ENCODE data around the gene SORCS1. TPM values are rescaled to one million over a fixed set of nuclear protein-coding genes. Genes with fewer than 3 reads are reported as not detected.

The SORCS1 gene
- total RNA-seq, 1 experiment from 2014 or later: not detected

- ChIA-PET POLR2A (interaction anchor here (0.5 kb wide), 1 partner anchor 17 kb away, joined by 3 read pairs; no protein-coding TSS in a partner anchor), CTCF (no interaction called here), RAD21 (ENCODE audit: low non-redundant PET in 1 of 2, low total read pairs in 2 of 2, uncharacterized antibody in 2 of 2, unreplicated experiment in 2 of 2) (no interaction called here)
- BruUV-seq (replicated peaks): no TSS peak
- Histone ChIP-seq H3K79me2 (ENCODE audit: insufficient read depth, low read length) (no peaks in the 10 kb centered on the region), H2AFZ (ENCODE audit: low read depth, low read length, poor library complexity, severe bottlenecking) (no peak overlapping the region), H3K36me3 (ENCODE audit: control insufficient read depth in 1 of 2, insufficient read depth in 2 of 2, low read length in 2 of 2) (no peaks in the 10 kb centered on the region), H4K20me1 (ENCODE audit: insufficient read depth) (no peaks in the 10 kb centered on the region), H3K9ac (ENCODE audit: low read length) (no peak overlapping the region), H3K9me2 (ENCODE audit: insufficient read depth) (no peaks in the 10 kb centered on the region), H3K4me2 (ENCODE audit: low read length) (no peak overlapping the region), H3K9me3 (ENCODE audit: control insufficient read depth in 1 of 2, insufficient read depth in 1 of 2, low read depth in 1 of 2, low read length in 2 of 2) (peaks cover 30 to 36% of the 10 kb centered on the region in 2 experiments), H3K27me3 (ENCODE audit: insufficient read depth, low read length) (no peaks in the 10 kb centered on the region), H3K4me1 (ENCODE audit: control insufficient read depth in 1 of 2, insufficient read depth in 2 of 2, low read length in 2 of 2) (no peaks in the 10 kb centered on the region), H3K4me3 (replicated peaks in 1 of 2; ENCODE audit: low read depth in 1 of 2, low read length in 2 of 2) (no peak overlapping the region), H3K27ac (ENCODE audit: low read depth, low read length) (no peak overlapping the region)
- ATAC-seq (no peak), DNase-seq (ENCODE audit: low read depth, low spot score) (no peak)
- TF ChIP-seq POLR2AphosphoS5 (IDR thresholded peaks at IDR 0.05; ENCODE audit: low read depth, low read length): no peak
- TF ChIP-seq CBX3 (IDR thresholded peaks at IDR 0.05; ENCODE audit: low read depth): no peak
- TF ChIP-seq EZH2 (IDR thresholded peaks at IDR 0.05): no peak
- no peak for TF ChIP-seq SRF (IDR thresholded peaks at IDR 0.05; ENCODE audit: low read depth)
- TF ChIP-seq JUND (IDR thresholded peaks at IDR 0.05): no peak
- no peak for TF ChIP-seq CTCF (IDR thresholded peaks at IDR 0.05 in 2 of 3, conservative IDR thresholded peaks at IDR 0.05 in 1 of 3; ENCODE audit: borderline replicate concordance in 1 of 3, insufficient read depth in 1 of 3, low read depth in 2 of 3, low read length in 2 of 3)
- TF ChIP-seq FOSL1 (IDR thresholded peaks at IDR 0.05; ENCODE audit: low read depth): no peak
- no peak for TF ChIP-seq ATF3 (IDR thresholded peaks at IDR 0.05)
- no peak for TF ChIP-seq SP1 (IDR thresholded peaks at IDR 0.05; ENCODE audit: low read depth)
- no peak for TF ChIP-seq CEBPB (IDR thresholded peaks at IDR 0.05; ENCODE audit: low read depth)
- TF ChIP-seq RAD21 (IDR thresholded peaks at IDR 0.05; ENCODE audit: low read depth): no peak
- TF ChIP-seq TCF7L2 (IDR thresholded peaks at IDR 0.05; ENCODE audit: borderline replicate concordance, extremely low read depth, insufficient read depth, insufficient read length): no peak
- intact Hi-C loops (cut with micrococcal nuclease): no loop called here
Measured at GRCh38 chr10:107056182-107056581, 108.3 kb downstream of the SORCS1 start.

Data from HCT116 (cell line).